K562 (cell line): Measurements from ENCODE around the gene RIMS3. TPM values are rescaled to one million over a fixed set of nuclear protein-coding genes. Genes with fewer than 3 reads are reported as not detected.

Source experiments
- BCOR ChIP-seq: fragments of 450-650 bp; IDR thresholded peaks from 2 replicates; pipeline ENCODE4 v1.6.1; 2016
- DMBX1 ChIP-seq: fragments of 250-450 bp; sonication (Bioruptor Pico); IDR thresholded peaks from 2 replicates; pipeline ENCODE4 v1.8.0; 2022; ENCODE audit warnings: inconsistent platforms, mild to moderate bottlenecking, moderate library complexity, borderline replicate concordance
- ELF2 ChIP-seq: fragments of 250-450 bp; sonication (Bioruptor Pico); IDR thresholded peaks from 2 replicates; pipeline ENCODE4 v1.5.0; 2021; ENCODE audit warnings: mild to moderate bottlenecking
- ESRRA ChIP-seq: fragments of 450-650 bp; IDR thresholded peaks from 2 replicates; pipeline ENCODE4 v1.6.1; 2014; ENCODE audit warnings: low read depth, mild to moderate bottlenecking, moderate library complexity, borderline replicate concordance
- FOXJ3 ChIP-seq: sonication (generic); formaldehyde crosslinking; IDR thresholded peaks from 2 replicates; pipeline ENCODE4 v1.4.0; 2020; ENCODE audit warnings: mild to moderate bottlenecking, missing genetic modification reagents
- MBD2 ChIP-seq: sonication (generic); IDR thresholded peaks from 2 replicates; pipeline ENCODE4 v1.6.1; 2016; ENCODE audit warnings: low read depth, borderline replicate concordance
- MTA2 ChIP-seq: fragments of 450-650 bp; IDR thresholded peaks from 2 replicates; pipeline ENCODE4 v1.6.1; 2016; ENCODE audit warnings: low read depth
- NCOR1 ChIP-seq: fragments of 450-650 bp; IDR thresholded peaks from 2 replicates; pipeline ENCODE4 v1.6.1; 2016; ENCODE audit warnings: mild to moderate bottlenecking, moderate library complexity
- PCBP2 ChIP-seq: fragments of 200-400 bp; formaldehyde crosslinking; IDR thresholded peaks from 2 replicates; pipeline ENCODE4 v1.6.1; 2018; ENCODE audit warnings: low read length, low read depth, mild to moderate bottlenecking, moderate library complexity; ENCODE audit not compliant: poor library complexity, severe bottlenecking
- RBM39 ChIP-seq: fragments of 200-400 bp; formaldehyde crosslinking; optimal IDR thresholded peaks from 2 replicates; pipeline ENCODE3; 2018; ENCODE audit warnings: low read depth, low read length
- SAP30 ChIP-seq: fragments of 200-600 bp; sonication (generic); IDR thresholded peaks from 2 replicates; pipeline ENCODE4 v1.6.1; 2012; ENCODE audit warnings: borderline replicate concordance, low read depth, mild to moderate bottlenecking, moderate library complexity, low read length, control low read depth, inconsistent platforms; ENCODE audit not compliant: insufficient read depth, poor library complexity, severe bottlenecking
- TAF1 ChIP-seq: IDR thresholded peaks from 2 replicates; pipeline ENCODE4 v1.6.1; 2011; ENCODE audit warnings: mild to moderate bottlenecking, low read length, moderate library complexity; ENCODE audit not compliant: insufficient read depth, control insufficient read depth, severe bottlenecking; ENCODE audit errors: extremely low read depth
- ZFP30 ChIP-seq: fragments of 250-450 bp; sonication (Bioruptor Pico); IDR thresholded peaks from 2 replicates; pipeline ENCODE4 v1.8.0; 2022; ENCODE audit warnings: moderate library complexity, mild to moderate bottlenecking, inconsistent platforms, borderline replicate concordance
- ZNF217 ChIP-seq: sonication (generic); formaldehyde crosslinking; IDR thresholded peaks from 2 replicates; pipeline ENCODE4 v1.8.0; 2022; ENCODE audit warnings: mild to moderate bottlenecking, missing genetic modification reagents
- polyA plus RNA-seq, 8 experiments: library from polyadenylated mRNA; depleted of rRNA in 4 of 8; stranded (reverse) in 5 of 8; unstranded in 3 of 8; fragments of >200 nt; fragmentation: Nextera tagmentation in 2 of 8; fragmentation: Illumina TruSeq in 1 of 8; extraction: Ambion mirVana in 2 of 8; extraction: Trizol in 1 of 8; gene quantifications; 2 replicates each; pipeline versions ENCODE4 v1.2.1 to v1.2.3, GENCODE V29; 2011 to 2014; ENCODE audit warnings: inconsistent platforms in 1 of 8, missing spikeins in 1 of 8
- total RNA-seq, 7 experiments: library from RNA; depleted of rRNA in 6 of 7; stranded (reverse); fragments of >200 nt in 6 of 7; fragmentation: Illumina TruSeq in 2 of 7; extraction: Trizol in 2 of 7; gene quantifications; 2 replicates each; pipeline versions ENCODE4 v1.2.1 to v1.2.3, GENCODE V29; 2011 to 2021; ENCODE audit warnings: low replicate concordance in 1 of 7
- TF ChIP-seq, protein P1 (sequence below), 2 experiments: fragments of 450-650 bp in 1 of 2; sonication (generic) in 1 of 2; formaldehyde crosslinking in 1 of 2; IDR thresholded peaks; 2 replicates each; pipeline versions ENCODE4 v1.7.1 to v1.9.0; 2016 to 2022; ENCODE audit warnings: inconsistent platforms in 1 of 2, mild to moderate bottlenecking in 1 of 2, missing genetic modification reagents in 1 of 2

RIMS3 gene
- total and polyA plus RNA-seq, 9 of the 15 experiments (the other 6 are each of a cell fraction or from before 2014, with no cell fraction given): 0.06 to 1.2 (median 0.59) TPM

DNA sequence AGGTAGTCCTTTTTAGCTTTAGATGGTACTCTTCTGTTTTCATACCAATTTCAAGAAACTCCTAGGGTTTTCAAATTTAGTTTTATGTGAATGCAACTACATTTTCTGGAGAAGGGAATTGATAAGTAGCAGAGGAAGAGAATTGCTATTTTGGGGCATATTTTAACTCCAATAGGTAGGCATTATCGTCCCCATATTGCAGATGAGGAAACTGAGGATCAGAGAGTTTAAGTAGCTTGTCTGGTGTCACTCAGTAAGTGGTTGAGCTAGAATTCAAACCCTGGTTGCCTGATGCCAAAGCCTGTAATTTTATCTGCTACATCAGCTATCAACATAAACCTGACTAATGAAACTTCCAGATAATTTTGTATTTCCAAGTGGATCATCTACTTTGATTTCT, 27.9 kb upstream of the RIMS3 start (continued):
- TF ChIP-seq, protein P1, sequence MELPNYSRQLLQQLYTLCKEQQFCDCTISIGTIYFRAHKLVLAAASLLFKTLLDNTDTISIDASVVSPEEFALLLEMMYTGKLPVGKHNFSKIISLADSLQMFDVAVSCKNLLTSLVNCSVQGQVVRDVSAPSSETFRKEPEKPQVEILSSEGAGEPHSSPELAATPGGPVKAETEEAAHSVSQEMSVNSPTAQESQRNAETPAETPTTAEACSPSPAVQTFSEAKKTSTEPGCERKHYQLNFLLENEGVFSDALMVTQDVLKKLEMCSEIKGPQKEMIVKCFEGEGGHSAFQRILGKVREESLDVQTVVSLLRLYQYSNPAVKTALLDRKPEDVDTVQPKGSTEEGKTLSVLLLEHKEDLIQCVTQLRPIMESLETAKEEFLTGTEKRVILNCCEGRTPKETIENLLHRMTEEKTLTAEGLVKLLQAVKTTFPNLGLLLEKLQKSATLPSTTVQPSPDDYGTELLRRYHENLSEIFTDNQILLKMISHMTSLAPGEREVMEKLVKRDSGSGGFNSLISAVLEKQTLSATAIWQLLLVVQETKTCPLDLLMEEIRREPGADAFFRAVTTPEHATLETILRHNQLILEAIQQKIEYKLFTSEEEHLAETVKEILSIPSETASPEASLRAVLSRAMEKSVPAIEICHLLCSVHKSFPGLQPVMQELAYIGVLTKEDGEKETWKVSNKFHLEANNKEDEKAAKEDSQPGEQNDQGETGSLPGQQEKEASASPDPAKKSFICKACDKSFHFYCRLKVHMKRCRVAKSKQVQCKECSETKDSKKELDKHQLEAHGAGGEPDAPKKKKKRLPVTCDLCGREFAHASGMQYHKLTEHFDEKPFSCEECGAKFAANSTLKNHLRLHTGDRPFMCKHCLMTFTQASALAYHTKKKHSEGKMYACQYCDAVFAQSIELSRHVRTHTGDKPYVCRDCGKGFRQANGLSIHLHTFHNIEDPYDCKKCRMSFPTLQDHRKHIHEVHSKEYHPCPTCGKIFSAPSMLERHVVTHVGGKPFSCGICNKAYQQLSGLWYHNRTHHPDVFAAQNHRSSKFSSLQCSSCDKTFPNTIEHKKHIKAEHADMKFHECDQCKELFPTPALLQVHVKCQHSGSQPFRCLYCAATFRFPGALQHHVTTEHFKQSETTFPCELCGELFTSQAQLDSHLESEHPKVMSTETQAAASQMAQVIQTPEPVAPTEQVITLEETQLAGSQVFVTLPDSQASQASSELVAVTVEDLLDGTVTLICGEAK (IDR thresholded peaks at IDR 0.05): no peak
- TF ChIP-seq, protein P1 (CRISPR knock-in tag; IDR thresholded peaks at IDR 0.05): no peak
- no peak for TF ChIP-seq NCOR1
- no peak for TF ChIP-seq MBD2
- TF ChIP-seq RBM39: no peak
- no peak for TF ChIP-seq ELF2
- TF ChIP-seq ZNF217 (CRISPR knock-in tag): no peak
- TF ChIP-seq DMBX1 (CRISPR knock-in tag): no peak
- TF ChIP-seq PCBP2: no peak
- no peak for TF ChIP-seq TAF1
- no peak for TF ChIP-seq SAP30
- peak; percentile 93 for TF ChIP-seq BCOR
- no peak for TF ChIP-seq ZFP30 (CRISPR knock-in tag)
- no peak for TF ChIP-seq MTA2
- no peak for TF ChIP-seq ESRRA
- no peak for TF ChIP-seq FOXJ3 (CRISPR knock-in tag)
